ENCODE data around the gene AK6. TPM values are rescaled to one million over a fixed set of nuclear protein-coding genes. Genes with fewer than 3 reads are reported as not detected.

The AK6 gene
- total and polyA plus RNA-seq, 10 of the 15 experiments (the other 5 are each of a cell fraction or from before 2014, with no cell fraction given), result 45.2 to 446 (median 86.6) TPM

GRCh38 chr5:69367697-69368279 is 1.5 kb downstream of the AK6 start (continued):
- no peak for TF ChIP-seq PKNOX1 (IDR thresholded peaks at IDR 0.05)
- TF ChIP-seq JUND (IDR thresholded peaks at IDR 0.05; ENCODE audit: low read depth, low read length), result no peak

- WGBS (ENCODE audit: insufficient coverage, insufficient replicate concordance, low lambda C conversion rate, missing lambda C conversion rate), result 99% methylated on average over 3 of the region's 3 CpGs
- H3K4me1 ChIP-seq (ENCODE audit: control insufficient read depth, insufficient read depth, low read length), result no peaks in the 10 kb centered on the region
- no TSS peak for BruUV-seq (replicated peaks)
- H3K9me3 ChIP-seq (replicated peaks; ENCODE audit: control insufficient read depth, insufficient read depth, low read length), result no peaks in the 10 kb centered on the region
- TF ChIP-seq ATF7 (IDR thresholded peaks at IDR 0.05; ENCODE audit: low read depth), result peak; percentile 42; the same call in 1 of the 2 replicates
- TF ChIP-seq RFX5 (IDR thresholded peaks at IDR 0.05; ENCODE audit: low read depth, low read length), result no peak
- TF ChIP-seq SRF (IDR thresholded peaks at IDR 0.05; ENCODE audit: low read depth in 2 of 2, low read length in 2 of 2), result no peak
- ChIA-PET SMC1A (ENCODE audit: uncharacterized antibody, unreplicated experiment) (interaction anchor here (1.5 kb wide), 1 partner anchor 10 kb away, joined by 3 read pairs; no protein-coding TSS in a partner anchor), POLR2A (no interaction called here), RAD21 (ENCODE audit: unreplicated experiment) (no interaction called here), CTCF (interaction anchor here (1.2 kb wide), 1 partner anchor 271 kb away, joined by 4 read pairs; the partner anchor contains the start of gene SLC30A5)
- H3K27ac ChIP-seq (ENCODE audit: control insufficient read depth, insufficient read depth), result no peak overlapping the region
- peaks cover 0 to 22% of the 10 kb centered on the region in 2 experiments; a peak in 3 of 4 replicates for H3K36me3 ChIP-seq (ENCODE audit: control insufficient read depth in 2 of 2, insufficient read depth in 2 of 2, low read length in 1 of 2)
- peaks cover 57% of the 10 kb centered on the region for H3K79me2 ChIP-seq (ENCODE audit: control insufficient read depth, insufficient read depth, low read length)
- in situ Hi-C loops (cut with MboI) (no loop called here), intact Hi-C loops (cut with micrococcal nuclease; ENCODE audit: unreplicated experiment) (loop anchor here (10.0 kb wide), 3 partner anchors 100 to 200 kb away; partner anchors contain the start of genes CCNB1 and CDK7)
- no peak overlapping the region for H3K4me2 ChIP-seq (ENCODE audit: control insufficient read depth, insufficient read depth)
- H4K20me1 ChIP-seq (ENCODE audit: control insufficient read depth, insufficient read depth), result no peaks in the 10 kb centered on the region
- no peak for DNase-seq (ENCODE audit: low read depth, low spot score)
- no peak for ATAC-seq
- no peak overlapping the region for H2AFZ ChIP-seq (ENCODE audit: control insufficient read depth, low read depth, low read length)
- H3K4me3 ChIP-seq, result no peak overlapping the region
- FAIRE-seq, result no peak
- H3K27me3 ChIP-seq (replicated peaks in 1 of 2; ENCODE audit: control insufficient read depth in 2 of 2, insufficient read depth in 2 of 2, low read length in 1 of 2), result no peaks in the 10 kb centered on the region
- no peak overlapping the region for H3K9ac ChIP-seq (ENCODE audit: control insufficient read depth, insufficient read depth, low read length)
These were observed 4.5 kb downstream of the AK6 start for GRCh38 chr5:69364850-69365249.

Data from GM12878 (cell line).